GM12891 (cell line): Measurements from ENCODE around the gene ALDH1L2.

Experiments
- DNase-seq: peaks from one replicate; pipeline ENCODE4 v3.0.0; 2011; ENCODE audit warnings: low spot score; ENCODE audit not compliant: insufficient read length
- FAIRE-seq: peaks from 2 replicates; lab custom pipeline; 2011; peaks lifted over from hg19 to GRCh38; lab: Jason Lieb, UNC
- PAX5 ChIP-seq: IDR thresholded peaks from 2 replicates; pipeline ENCODE4 v1.6.1; 2011; ENCODE audit warnings: low read length, moderate library complexity, mild to moderate bottlenecking; ENCODE audit not compliant: insufficient read depth, severe bottlenecking
- POLR2A ChIP-seq: IDR thresholded peaks from 2 replicates; pipeline ENCODE4 v1.6.1; 2011; ENCODE audit warnings: low read depth, low read length, control low read depth
- POLR2AphosphoS5 ChIP-seq: IDR thresholded peaks from 2 replicates; pipeline ENCODE4 v1.6.1; 2011; ENCODE audit warnings: low read depth, low read length, control low read depth
- POU2F2 ChIP-seq: IDR thresholded peaks from 2 replicates; pipeline ENCODE4 v1.6.1; 2011; ENCODE audit warnings: low read depth, mild to moderate bottlenecking, control low read depth, low read length, moderate library complexity
- SPI1 ChIP-seq: IDR thresholded peaks from 2 replicates; pipeline ENCODE4 v1.6.1; 2011; ENCODE audit warnings: low read depth, low read length, control low read depth
- TAF1 ChIP-seq: IDR thresholded peaks from 2 replicates; pipeline ENCODE4 v1.6.1; 2011; ENCODE audit warnings: low read depth, low read length, control low read depth

The ALDH1L2 gene

DNA sequence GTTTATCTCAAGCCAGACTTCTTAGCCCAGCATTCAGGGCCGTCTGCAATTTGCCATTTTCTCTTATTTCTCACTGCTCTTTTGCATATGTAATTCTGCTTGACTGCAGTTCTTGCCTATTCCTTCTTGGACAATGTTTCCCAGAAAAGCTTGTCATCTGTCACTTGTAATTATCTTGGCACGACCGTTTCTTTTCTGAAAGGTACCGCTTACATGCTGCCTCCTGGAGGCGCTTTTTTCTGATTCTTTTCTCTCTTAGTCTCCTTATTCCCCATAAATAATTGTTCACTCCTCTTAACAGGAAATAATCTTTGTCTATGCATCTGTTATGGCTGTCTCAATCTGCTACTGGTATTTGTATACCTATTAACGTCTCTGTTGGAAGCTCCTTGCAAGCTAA lies 1.2 kb upstream of the ALDH1L2 start:
- no peak for TF ChIP-seq POLR2AphosphoS5
- no peak for TF ChIP-seq POU2F2
- no peak for TF ChIP-seq SPI1
- TF ChIP-seq PAX5: no peak
- TF ChIP-seq TAF1: no peak
- no peak for TF ChIP-seq POLR2A
- no peak for FAIRE-seq
- no peak for DNase-seq

DNA sequence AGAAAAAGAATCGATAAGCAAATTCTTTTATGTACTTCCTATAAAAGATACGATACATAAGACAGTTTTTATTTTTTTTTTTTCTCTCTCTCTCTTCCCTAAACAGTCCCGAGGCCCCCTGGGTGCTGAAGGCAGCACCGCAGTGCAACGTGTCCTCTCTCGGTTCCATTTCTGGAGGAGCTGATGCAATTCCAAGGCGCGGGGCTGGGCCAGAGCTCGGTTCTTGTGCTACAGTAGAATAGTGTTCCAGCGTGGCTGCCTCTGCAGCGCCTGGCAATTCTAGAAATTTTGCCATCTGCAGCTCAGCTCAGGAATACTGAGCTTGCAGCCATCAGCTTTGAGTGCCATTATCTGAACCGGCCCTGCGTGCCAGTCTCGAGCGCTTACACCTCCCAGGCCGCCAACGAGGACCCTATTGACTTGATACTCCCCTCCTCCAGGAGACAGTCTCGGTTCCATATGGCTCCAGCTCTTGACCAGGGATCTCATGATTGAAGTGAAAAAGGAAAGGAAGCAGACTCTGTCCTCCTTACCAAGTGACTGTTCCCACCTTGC lies 630 bp downstream of the ALDH1L2 start:
- TF ChIP-seq SPI1 (no peak), POLR2AphosphoS5 (no peak), TAF1 (no peak), PAX5 (no peak), POLR2A (no peak), POU2F2 (no peak)
- FAIRE-seq: peak; percentile 51
- no peak for DNase-seq

DNA sequence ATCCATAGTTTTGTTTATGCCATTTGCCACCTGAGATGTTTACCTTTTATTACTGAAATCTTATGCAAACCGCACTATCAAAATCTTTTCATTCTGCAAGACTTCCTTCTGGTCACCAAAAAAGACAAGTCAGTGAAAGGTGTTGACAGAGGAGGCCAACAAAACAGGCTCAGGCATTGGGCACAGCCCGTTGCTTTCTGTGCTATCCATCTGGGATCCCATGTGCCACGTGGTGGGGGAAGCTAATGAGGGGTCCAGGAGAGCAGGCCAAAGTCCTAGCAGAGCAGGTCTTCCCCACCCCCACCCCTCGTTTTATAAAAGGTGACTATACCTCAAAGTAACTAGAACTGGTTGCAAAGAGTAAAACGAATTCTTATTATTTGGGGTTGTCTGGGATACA lies 1.2 kb downstream of the ALDH1L2 start:
- TF ChIP-seq POU2F2 (no peak), POLR2AphosphoS5 (no peak), POLR2A (no peak), PAX5 (no peak), TAF1 (no peak), SPI1 (no peak)
- no peak for FAIRE-seq
- DNase-seq: no peak

DNA sequence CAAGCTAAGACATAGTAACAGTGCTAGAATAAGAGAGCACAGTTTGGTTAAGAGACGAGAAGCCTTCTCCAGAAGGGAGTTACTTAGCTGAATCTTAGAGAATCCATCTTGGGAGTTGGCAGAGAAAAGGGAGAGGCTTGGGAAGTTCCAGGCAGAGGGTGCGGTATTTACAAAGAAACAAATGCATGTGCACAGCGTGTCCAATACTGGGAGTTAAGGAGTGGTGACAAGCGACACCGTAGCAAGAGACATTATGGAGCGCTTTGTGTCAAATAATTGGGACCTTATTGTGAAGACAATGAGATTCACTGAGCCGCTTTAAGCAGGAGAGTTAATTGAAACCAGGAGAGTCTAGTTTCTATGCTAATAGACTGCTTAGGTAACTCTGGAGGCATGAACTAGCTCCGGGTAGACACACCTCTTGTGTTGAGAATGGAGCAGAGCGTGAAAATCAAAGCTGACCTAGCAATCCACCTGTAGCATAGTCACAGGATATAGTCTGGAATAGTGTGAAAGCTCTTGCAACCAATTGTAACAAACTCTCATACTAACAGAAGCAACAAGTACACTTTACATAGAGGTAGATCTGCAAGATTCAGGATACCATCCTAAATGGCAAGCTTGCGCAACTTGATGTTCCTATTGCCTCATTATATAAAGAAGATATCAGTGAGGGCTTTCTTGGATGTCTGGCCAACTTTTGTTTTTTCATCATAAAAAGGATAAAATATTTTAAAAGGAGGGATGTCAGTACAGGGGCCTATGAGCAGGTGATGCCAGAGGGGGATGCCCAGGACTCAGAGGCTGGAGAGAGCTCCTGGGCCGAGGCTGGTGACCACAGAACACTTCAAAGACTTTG lies 5.3 kb downstream of the ALDH1L2 start:
- FAIRE-seq (no peak), DNase-seq (no peak)
- no peak for TF ChIP-seq PAX5

DNA sequence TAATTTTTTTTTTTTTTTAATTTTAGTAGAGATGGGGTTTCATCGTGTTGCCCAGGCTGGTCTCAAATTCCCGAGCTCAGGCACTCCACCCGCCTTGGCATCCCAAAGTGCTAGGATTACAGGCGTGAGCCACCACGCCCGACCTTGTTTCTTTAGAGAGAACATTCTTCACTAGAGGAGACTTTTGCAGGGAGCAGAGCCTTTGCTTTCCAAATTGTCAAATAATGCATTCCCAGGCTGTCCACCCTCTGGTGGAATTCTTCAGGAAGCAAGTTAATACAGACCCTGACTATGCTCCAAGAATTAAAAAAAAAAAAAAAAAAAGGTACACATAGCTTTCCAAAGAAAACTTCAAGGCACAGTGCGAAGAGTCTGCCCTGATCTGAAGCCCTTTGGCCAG lies 6.8 kb downstream of the ALDH1L2 start:
- DNase-seq: no peak
- TF ChIP-seq POLR2AphosphoS5: no peak
- TF ChIP-seq TAF1: no peak
- no peak for TF ChIP-seq SPI1
- TF ChIP-seq PAX5: no peak
- no peak for TF ChIP-seq POU2F2
- no peak for TF ChIP-seq POLR2A
- no peak for FAIRE-seq

DNA sequence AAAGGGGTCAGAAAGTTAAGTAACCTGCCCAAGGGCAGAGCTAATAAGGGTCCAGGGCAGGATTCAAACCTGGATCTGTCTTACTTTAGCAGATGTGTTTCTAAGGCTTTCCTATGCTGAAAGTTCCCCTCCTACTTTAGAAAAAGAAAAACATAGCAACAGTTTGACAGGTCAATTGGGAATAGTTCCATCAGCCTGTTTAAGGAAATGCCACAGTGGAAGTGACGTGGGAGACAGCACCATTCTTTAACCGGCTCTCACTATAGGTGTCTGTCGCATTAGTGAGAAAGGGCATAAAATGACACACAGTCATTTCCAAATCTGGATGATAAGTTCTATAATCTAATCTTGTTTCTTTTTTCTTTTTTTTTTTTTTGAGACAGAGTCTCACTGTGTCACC lies 7.3 kb downstream of the ALDH1L2 start:
- DNase-seq: no peak
- no peak for FAIRE-seq
- TF ChIP-seq TAF1: no peak
- TF ChIP-seq PAX5: no peak
- no peak for TF ChIP-seq POLR2A
- TF ChIP-seq SPI1: no peak
- no peak for TF ChIP-seq POU2F2
- no peak for TF ChIP-seq POLR2AphosphoS5

DNA sequence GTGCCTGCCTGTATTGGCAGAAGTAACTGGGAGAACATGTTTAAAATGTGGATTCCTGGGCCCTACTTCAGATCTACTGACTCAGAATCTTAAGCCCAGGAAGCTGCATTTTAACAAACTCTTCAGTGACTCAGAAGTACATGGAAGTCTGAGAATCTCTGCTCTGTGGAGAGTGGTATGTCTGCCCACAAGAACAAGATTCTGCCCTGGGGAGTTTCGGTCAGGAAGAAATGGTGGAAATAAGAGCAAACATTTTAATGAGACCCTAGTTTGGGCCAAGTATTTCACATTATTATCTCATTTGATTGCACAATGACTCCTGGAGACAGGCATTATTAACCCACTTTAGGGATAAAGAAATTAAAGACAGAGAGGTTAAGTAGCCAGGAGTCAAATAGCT lies 8.2 kb downstream of the ALDH1L2 start:
- TF ChIP-seq SPI1 (no peak), POLR2AphosphoS5 (no peak), POLR2A (no peak), POU2F2 (no peak), TAF1 (no peak), PAX5 (no peak)
- FAIRE-seq (no peak), DNase-seq (no peak)

DNA sequence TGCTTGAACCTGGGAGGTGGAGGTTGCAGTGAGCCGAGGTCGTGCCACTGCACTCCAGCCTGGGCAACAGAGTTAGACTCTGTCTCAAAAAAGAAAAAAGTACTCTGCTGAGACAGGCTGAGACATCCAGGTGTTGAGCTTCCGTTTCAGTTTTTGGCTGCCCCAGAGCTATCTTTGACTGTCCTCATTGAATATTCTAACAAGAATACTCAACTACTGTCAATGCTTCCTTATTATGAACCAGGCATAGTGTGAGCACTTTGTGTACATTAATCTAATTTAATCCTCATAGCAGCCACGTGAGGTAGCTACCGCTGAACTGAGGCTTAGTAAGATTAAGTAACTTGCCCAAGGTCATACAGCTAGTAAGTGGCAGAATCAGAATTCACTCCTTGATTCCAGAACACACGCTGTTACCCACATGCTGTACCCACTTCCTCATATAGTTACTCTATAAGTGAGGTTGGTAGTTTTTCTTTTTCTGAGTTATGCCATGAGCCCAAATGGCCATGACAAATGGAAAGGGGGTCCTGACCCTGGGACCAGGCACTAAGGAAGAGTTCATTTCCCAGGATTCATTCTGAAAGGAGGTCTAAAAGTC lies 11.3 kb downstream of the ALDH1L2 start:
- DNase-seq: peak; percentile 14
- FAIRE-seq: peak; percentile 79
- TF ChIP-seq SPI1 (peak; percentile 67; the same call in 1 of the 2 replicates), POLR2A (no peak)

DNA sequence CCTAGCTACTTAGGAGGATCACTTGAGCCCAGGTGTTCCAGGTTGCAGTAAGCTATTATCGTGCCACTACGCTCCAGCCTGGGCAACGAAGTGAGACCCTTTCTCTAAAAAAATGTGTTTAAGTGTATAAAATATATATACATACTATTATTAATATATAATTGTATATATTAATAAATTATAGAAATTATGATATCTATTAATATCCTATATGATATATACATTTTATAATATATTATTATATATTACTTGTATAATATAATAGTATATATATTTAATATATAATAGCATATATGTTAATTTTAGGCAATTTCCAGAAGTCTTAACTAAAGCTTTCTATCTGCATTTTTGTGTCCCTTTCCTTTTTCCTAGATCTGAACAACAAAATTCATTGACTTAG lies 12.3 kb downstream of the ALDH1L2 start:
- FAIRE-seq (no peak), DNase-seq (no peak)
- TF ChIP-seq SPI1: no peak
- no peak for TF ChIP-seq POLR2A
- no peak for TF ChIP-seq POU2F2
- no peak for TF ChIP-seq TAF1

DNA sequence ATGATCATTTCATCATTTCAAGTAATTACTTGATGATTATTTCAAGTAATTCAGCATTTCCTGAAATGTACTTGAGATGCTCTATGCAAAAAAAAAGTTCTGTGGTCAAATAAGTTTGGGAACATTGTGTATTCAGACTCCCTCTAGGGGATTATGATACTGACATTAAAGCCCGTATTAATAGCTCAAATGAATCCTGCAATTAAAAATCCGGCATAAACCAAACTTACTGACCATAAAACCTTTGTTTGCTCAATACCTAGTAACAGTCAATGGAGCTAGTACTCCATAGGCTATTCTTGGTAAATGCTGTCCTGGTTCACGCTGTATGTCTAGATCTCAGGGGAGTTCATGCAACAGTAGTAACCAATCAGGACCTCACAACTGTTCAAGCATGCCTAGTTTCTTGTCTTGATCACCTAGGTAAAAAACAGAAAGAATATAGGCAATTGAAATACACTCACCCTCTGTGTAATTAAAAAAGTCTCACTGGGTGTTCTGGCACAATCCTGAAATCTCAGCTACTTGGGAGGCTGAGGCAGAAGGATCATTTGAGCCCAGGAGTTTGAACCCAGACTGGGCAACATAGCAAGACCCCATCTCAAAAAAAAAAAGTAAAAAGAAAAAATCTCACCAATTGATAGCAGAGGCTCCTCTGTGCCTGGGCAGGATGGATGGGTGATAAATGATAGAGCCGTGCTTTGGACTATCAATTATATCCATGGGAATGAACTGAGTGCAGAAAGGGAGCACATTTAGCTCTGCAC lies 14.1 kb downstream of the ALDH1L2 start:
- no peak for DNase-seq
- peak; percentile 50 for FAIRE-seq
- TF ChIP-seq POLR2A (no peak), SPI1 (no peak), TAF1 (no peak), PAX5 (no peak), POU2F2 (no peak), POLR2AphosphoS5 (no peak)
